NCI-H82 treated with DMSO at 0.1 percent for 48 hours (cell line): ENCODE measurements around the gene TRAF3.
A peak's percentile ranks its signal among the peaks of the same experiment; 100 is the strongest.
"Not testable (repeated sequence)": the region's sequence is repeated elsewhere in the genome, so short reads cannot be mapped to it uniquely, and the experiment has no call there.

Source experiments
- DNase-seq: peaks from one replicate; lab custom pipeline; 2025; ENCODE audit not compliant: unreplicated experiment; lab: John Stamatoyannopoulos, UW

The TRAF3 gene

GRCh38 chr14:102857444-102857843, 80.2 kb downstream of the TRAF3 start:
- DNase-seq: no peak

- DNase-seq: no peak
Measured at GRCh38 chr14:102859911-102860310, 82.7 kb downstream of the TRAF3 start.

GRCh38 chr14:102862154-102862773, 85.0 kb downstream of the TRAF3 start:
- no peak for DNase-seq

- no peak for DNase-seq
Measured at GRCh38 chr14:102863381-102863780, 86.1 kb downstream of the TRAF3 start.

GRCh38 chr14:102865916-102866315, 88.7 kb downstream of the TRAF3 start:
- not testable (repeated sequence) for DNase-seq

GRCh38 chr14:102866982-102867761, 89.9 kb downstream of the TRAF3 start:
- no peak for DNase-seq

- DNase-seq: no peak
Measured at GRCh38 chr14:102867826-102868580, 90.8 kb downstream of the TRAF3 start.

- DNase-seq: no peak
Measured at GRCh38 chr14:102868956-102869547, 91.8 kb downstream of the TRAF3 start.

- no peak for DNase-seq
Measured at GRCh38 chr14:102870246-102870645, 93.0 kb downstream of the TRAF3 start.

GRCh38 chr14:102870994-102871831, 94.0 kb downstream of the TRAF3 start:
- DNase-seq: no peak

GRCh38 chr14:102872020-102872419, 94.8 kb downstream of the TRAF3 start:
- no peak for DNase-seq

GRCh38 chr14:102873131-102873530, 95.9 kb downstream of the TRAF3 start:
- DNase-seq: no peak

GRCh38 chr14:102873546-102874061, 96.4 kb downstream of the TRAF3 start:
- no peak for DNase-seq

GRCh38 chr14:102875652-102876051, 98.4 kb downstream of the TRAF3 start:
- no peak for DNase-seq

- DNase-seq: peak; percentile 6
Measured at GRCh38 chr14:102877511-102877910, 100.3 kb downstream of the TRAF3 start.

GRCh38 chr14:102878174-102878969, 101.1 kb downstream of the TRAF3 start:
- DNase-seq: no peak

- DNase-seq: no peak
Measured at GRCh38 chr14:102878970-102879460, 101.8 kb downstream of the TRAF3 start.

GRCh38 chr14:102882226-102882906, 105.1 kb downstream of the TRAF3 start:
- DNase-seq: no peak

GRCh38 chr14:102883089-102883541, 105.9 kb downstream of the TRAF3 start:
- no peak for DNase-seq
